ENCODE results near the gene PLAC8. TPM values are rescaled to one million over a fixed set of nuclear protein-coding genes. Genes with fewer than 3 reads are reported as not detected.

PLAC8 gene
- total RNA-seq, 2 experiments from 2014 or later = not detected

GRCh38 chr4:83113429-83113786 lies 1.1 kb downstream of the PLAC8 start:
- no TSS peak for BruUV-seq (replicated peaks)
- ChIA-PET CTCF (ENCODE audit: unreplicated experiment) (interaction anchor here (1.0 kb wide), 1 partner anchor 128 kb away, joined by 4 read pairs; no protein-coding TSS in a partner anchor), POLR2A (interaction anchor here (0.6 to 1.1 kb wide), 4 partner anchors 11 to 214 kb away, joined by 3 to 5 read pairs (median 4); no protein-coding TSS in a partner anchor)
- H3K9me3 ChIP-seq (ENCODE audit: low read length) = no peaks in the 10 kb centered on the region
- H2AFZ ChIP-seq (ENCODE audit: low read length) = no peak overlapping the region
- peaks cover 37% of the 10 kb centered on the region for H3K4me1 ChIP-seq (ENCODE audit: insufficient read depth, low read length, poor library complexity, severe bottlenecking)
- DNase-seq (ENCODE audit: low spot score) = no peak
- H3K79me2 ChIP-seq (ENCODE audit: insufficient read depth, low read depth, low read length) = no peaks in the 10 kb centered on the region
- H3K36me3 ChIP-seq (ENCODE audit: insufficient read depth, low read length) = no peaks in the 10 kb centered on the region
- no peaks in the 10 kb centered on the region for H3K9me2 ChIP-seq (ENCODE audit: insufficient read depth, low read length)
- TF ChIP-seq CTCF (conservative IDR thresholded peaks at IDR 0.05; ENCODE audit: low read length) = no peak
- no peak for TF ChIP-seq EZH2phosphoT487 (IDR thresholded peaks at IDR 0.05; ENCODE audit: borderline replicate concordance, low read depth, low read length)
- H3K4me2 ChIP-seq (ENCODE audit: low read length) = no peak overlapping the region
- H3K4me3 ChIP-seq (ENCODE audit: low read depth, low read length, poor library complexity, severe bottlenecking) = no peak overlapping the region
- H3K27ac ChIP-seq (ENCODE audit: low read depth, low read length, poor library complexity, severe bottlenecking) = no peak overlapping the region
- no peaks in the 10 kb centered on the region for H4K20me1 ChIP-seq (ENCODE audit: insufficient read depth, low read length)
- intact Hi-C loops (cut with micrococcal nuclease; ENCODE audit: unreplicated experiment) = no loop called here

DNA sequence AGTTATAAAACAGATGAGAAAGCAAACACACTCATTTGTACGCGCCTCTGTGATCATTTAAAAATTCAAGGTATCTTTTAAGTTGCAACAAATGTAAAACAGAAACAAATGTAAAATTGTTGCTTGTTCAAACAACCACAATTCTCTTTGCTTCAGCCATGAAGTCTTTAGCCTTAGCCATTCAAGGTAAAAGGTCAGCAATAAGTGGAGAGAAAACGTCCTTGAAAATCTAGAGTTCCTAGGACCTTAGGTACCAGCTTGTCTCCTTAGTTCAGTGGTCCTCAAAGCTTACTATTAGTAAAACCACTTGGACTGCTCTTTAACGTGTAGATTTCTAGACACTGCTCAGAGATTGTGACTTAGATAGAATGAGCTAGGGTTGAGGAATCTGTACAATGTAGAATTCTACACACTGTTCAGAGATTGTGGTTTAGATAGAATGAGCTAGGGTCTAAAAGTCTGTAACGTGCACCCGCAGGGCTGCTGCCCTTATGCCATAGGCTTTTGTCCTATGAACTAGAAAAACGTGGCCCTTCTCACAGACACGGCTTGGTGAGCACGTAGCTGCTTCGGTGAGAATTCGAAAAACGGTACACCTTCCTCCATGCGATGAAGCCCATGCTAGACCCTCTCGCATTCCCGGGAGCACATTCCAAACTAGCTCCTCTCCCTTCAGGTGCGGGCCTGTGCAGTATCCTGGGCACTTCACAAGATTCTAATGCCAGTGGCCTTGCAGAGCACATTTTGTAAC lies 1.7 kb downstream of the PLAC8 start:
- BruUV-seq (replicated peaks) = no TSS peak
- H3K4me2 ChIP-seq (ENCODE audit: low read length) = peak overlapping the region; percentile 27; the same call in 1 of the 2 replicates
- peak overlapping the region; percentile 2 for H3K27ac ChIP-seq (ENCODE audit: low read depth, low read length, poor library complexity, severe bottlenecking)

More for the DNA sequence above, 1.7 kb downstream of the PLAC8 start:
- DNase-seq (ENCODE audit: low spot score) = no peak
- Histone ChIP-seq H3K4me1 (ENCODE audit: insufficient read depth, low read length, poor library complexity, severe bottlenecking) (peaks cover 37% of the 10 kb centered on the region), H3K79me2 (ENCODE audit: insufficient read depth, low read depth, low read length) (no peaks in the 10 kb centered on the region), H3K36me3 (ENCODE audit: insufficient read depth, low read length) (no peaks in the 10 kb centered on the region), H4K20me1 (ENCODE audit: insufficient read depth, low read length) (no peaks in the 10 kb centered on the region), H3K4me3 (ENCODE audit: low read depth, low read length, poor library complexity, severe bottlenecking) (no peak overlapping the region), H3K9me2 (ENCODE audit: insufficient read depth, low read length) (no peaks in the 10 kb centered on the region), H3K9me3 (ENCODE audit: low read length) (no peaks in the 10 kb centered on the region), H2AFZ (ENCODE audit: low read length) (no peak overlapping the region)
- intact Hi-C loops (cut with micrococcal nuclease; ENCODE audit: unreplicated experiment) = loop anchor here (1.0 kb wide), 1 partner anchor 104 kb away; no protein-coding TSS in a partner anchor
- ChIA-PET POLR2A (interaction anchor here (0.6 to 1.1 kb wide), 7 partner anchors 11 to 213 kb away, joined by 3 to 6 read pairs (median 4); no protein-coding TSS in a partner anchor), CTCF (ENCODE audit: unreplicated experiment) (interaction anchor here (1.0 kb wide), 1 partner anchor 128 kb away, joined by 4 read pairs; no protein-coding TSS in a partner anchor)
- no peak for TF ChIP-seq CTCF (conservative IDR thresholded peaks at IDR 0.05; ENCODE audit: low read length)
- no peak for TF ChIP-seq EZH2phosphoT487 (IDR thresholded peaks at IDR 0.05; ENCODE audit: borderline replicate concordance, low read depth, low read length)

Data from OCI-LY7 (cell line).